Astrocyte of the cerebellum (primary cell): Measurements from ENCODE around the gene LRP5.
"Not testable (repeated sequence)": the region's sequence is repeated elsewhere in the genome, so short reads cannot be mapped to it uniquely, and the experiment has no call there.

Experiments
- DNase-seq: peaks from one replicate; pipeline ENCODE4 v3.0.0-alpha.2; 2011; ENCODE audit warnings: low read depth
- H3K4me3 ChIP-seq: 2 replicates; pipeline ENCODE4 v1.5.1; 2011; ENCODE audit warnings: mild to moderate bottlenecking, low read depth, low read length, moderate library complexity
- CTCF ChIP-seq: IDR thresholded peaks from 2 replicates; pipeline ENCODE4 v1.5.1; 2012; ENCODE audit warnings: low read length, low read depth, moderate library complexity, mild to moderate bottlenecking; ENCODE audit errors: missing control alignments
- in situ Hi-C: cut with HindIII; loops from 2 replicates; pipeline ENCODE4 v1.10.0; 2017; ENCODE audit warnings: low sequenced_read_pairs

LRP5 gene

GRCh38 chr11:68392822-68393221 is 80.4 kb downstream of the LRP5 start:
- no peak for TF ChIP-seq CTCF
- no peak overlapping the region for H3K4me3 ChIP-seq
- in situ Hi-C loops, result no loop called here
- DNase-seq, result no peak

GRCh38 chr11:68396516-68396915 is 84.1 kb downstream of the LRP5 start:
- no peak for DNase-seq
- no peak for TF ChIP-seq CTCF
- in situ Hi-C loops, result no loop called here
- no peak overlapping the region for H3K4me3 ChIP-seq

GRCh38 chr11:68397256-68397655 is 84.9 kb downstream of the LRP5 start:
- no peak for TF ChIP-seq CTCF
- no peak overlapping the region for H3K4me3 ChIP-seq
- no peak for DNase-seq
- in situ Hi-C loops, result no loop called here

GRCh38 chr11:68398995-68399851 is 86.8 kb downstream of the LRP5 start:
- in situ Hi-C loops, result no loop called here
- TF ChIP-seq CTCF, result no peak
- DNase-seq, result no peak
- no peak overlapping the region for H3K4me3 ChIP-seq

- TF ChIP-seq CTCF, result no peak
- no peak for DNase-seq
- H3K4me3 ChIP-seq, result no peak overlapping the region
- in situ Hi-C loops, result no loop called here
Observed at GRCh38 chr11:68399916-68400315, 87.5 kb downstream of the LRP5 start.

- DNase-seq, in situ Hi-C loops, H3K4me3 ChIP-seq: not testable (repeated sequence)
Observed at GRCh38 chr11:68400584-68400983, 88.2 kb downstream of the LRP5 start.

- DNase-seq, result no peak
- in situ Hi-C loops, result no loop called here
- H3K4me3 ChIP-seq, result no peak overlapping the region
- no peak for TF ChIP-seq CTCF
Observed at GRCh38 chr11:68401856-68402255, 89.5 kb downstream of the LRP5 start.
